Left colon (tissue), 2 donors: ENCODE results near the gene DNAJC22. TPM values are rescaled to one million over a fixed set of nuclear protein-coding genes. Genes with fewer than 3 reads are reported as not detected.
"Not testable (repeated sequence)": the region's sequence is repeated elsewhere in the genome, so short reads cannot be mapped to it uniquely, and the experiment has no call there.

Experiments used
- ATAC-seq: fragments of 200-7000 bp; cut with Tn5 transposase; one replicate; pipeline ENCODE4 v1.9.1; 2020; ENCODE audit warnings: mild to moderate bottlenecking, moderate library complexity
- DNase-seq, 2 donors: peaks; one replicate each; pipeline ENCODE4 v3.0.0-alpha.2; 2020
- intact Hi-C, 2 donors: fragments of 100-400 bp; cut with DNase I in 1 of 2; cut with micrococcal nuclease in 1 of 2; formaldehyde crosslinking; loops; one replicate each; pipeline versions ENCODE4 v1.11.2 to v1.14.0; 2022; cut with DNase I, micrococcal nuclease
- total RNA-seq, 2 donors: library from RNA; stranded (reverse); fragmentation: NEBNext Ultra II Directional; extraction: Animal tissue kit (Norgen Biotek cat#: 25700); gene quantifications; one replicate each; pipeline ENCODE4 v1.2.1, GENCODE V29; 2021
- donor health status: DM: no; HTN: no; CAD: no.
- donor health status: DM: yes; HTN: yes; CAD: no.

Gene DNAJC22
- total RNA-seq, 2 donors from 2014 or later = 40.2 to 45.6 TPM

DNA sequence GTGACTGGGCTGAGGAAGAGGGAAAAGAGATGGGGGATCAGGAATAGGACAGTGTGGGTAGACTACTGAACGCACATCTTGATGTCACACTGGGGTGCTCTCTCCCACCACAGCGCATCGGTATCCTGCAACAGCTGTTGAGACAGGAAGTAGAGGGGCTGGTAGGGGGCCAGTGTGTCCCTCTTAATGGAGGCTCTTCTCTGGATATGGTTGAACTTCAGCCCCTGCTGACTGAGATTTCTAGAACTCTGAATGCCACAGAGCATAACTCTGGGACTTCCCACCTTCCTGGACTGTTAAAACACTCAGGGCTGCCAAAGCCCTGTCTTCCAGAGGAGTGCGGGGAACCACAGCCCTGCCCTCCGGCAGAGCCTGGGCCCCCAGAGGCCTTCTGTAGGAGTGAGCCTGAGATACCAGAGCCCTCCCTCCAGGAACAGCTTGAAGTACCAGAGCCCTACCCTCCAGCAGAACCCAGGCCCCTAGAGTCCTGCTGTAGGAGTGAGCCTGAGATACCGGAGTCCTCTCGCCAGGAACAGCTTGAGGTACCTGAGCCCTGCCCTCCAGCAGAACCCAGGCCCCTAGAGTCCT lies 16.6 kb upstream of the DNAJC22 start:
- intact Hi-C loops = no loop called here
- DNase-seq = no peak
- ATAC-seq = no peak

DNA sequence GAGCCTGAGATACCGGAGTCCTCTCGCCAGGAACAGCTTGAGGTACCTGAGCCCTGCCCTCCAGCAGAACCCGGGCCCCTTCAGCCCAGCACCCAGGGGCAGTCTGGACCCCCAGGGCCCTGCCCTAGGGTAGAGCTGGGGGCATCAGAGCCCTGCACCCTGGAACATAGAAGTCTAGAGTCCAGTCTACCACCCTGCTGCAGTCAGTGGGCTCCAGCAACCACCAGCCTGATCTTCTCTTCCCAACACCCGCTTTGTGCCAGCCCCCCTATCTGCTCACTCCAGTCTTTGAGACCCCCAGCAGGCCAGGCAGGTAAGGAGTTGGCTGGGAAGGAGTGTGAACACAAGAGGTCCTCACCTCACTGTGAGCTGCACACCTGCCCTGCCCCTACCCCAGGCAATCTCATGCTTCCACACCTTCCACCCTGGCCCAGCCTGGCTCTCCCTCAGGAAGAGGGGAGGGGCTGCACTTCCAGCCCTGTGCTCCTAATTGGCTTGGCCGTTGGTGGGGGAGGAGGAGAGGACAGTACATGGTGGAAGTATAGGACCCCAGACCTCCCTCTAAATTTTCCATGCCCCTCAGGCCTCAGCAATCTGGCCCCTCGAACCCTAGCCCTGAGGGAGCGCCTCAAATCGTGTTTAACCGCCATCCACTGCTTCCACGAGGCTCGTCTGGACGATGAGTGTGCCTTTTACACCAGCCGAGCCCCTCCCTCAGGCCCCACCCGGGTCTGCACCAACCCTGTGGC lies 15.9 kb upstream of the DNAJC22 start:
- intact Hi-C loops = no loop called here
- ATAC-seq (no peak), DNase-seq (no peak)

DNA sequence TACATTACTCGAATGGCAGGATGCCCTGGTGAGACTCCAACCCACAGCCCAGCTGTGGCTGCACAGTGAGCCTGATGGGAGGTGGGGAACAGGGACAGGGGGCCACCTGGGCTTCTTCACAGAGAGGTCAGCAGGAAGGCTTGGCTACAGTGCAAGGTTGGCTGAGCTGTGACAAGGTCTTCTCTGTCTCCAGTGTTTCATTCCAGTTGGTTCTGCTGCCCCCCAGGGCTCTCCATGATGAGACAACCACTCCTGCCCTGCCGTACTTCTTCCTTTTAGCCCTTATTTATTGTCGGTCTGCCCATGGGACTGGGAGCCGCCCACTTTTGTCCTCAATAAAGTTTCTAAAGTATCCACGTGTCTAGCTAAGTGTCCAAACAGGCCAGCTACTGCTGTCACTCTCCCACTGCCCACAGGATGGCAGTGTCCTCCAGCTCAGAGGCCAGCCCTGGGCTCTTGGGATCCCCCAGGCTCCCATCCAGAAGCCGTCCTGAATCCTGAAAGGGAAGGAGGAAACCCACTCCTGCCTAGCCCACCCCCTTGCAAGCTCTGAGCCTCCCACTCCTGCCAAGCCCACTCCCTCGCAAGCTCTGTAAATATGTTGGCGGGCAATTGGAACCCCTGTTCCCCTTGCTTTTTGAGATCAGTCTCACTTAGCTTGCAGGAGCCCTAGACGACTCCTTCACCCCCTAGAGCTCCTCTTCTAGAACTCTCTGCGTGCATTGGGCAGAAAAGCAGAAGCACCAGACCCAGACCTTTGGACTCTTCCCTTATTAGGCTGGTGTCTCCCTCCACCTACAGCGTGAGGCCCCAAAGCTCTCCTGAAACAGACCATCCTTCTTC lies 15.1 kb upstream of the DNAJC22 start:
- intact Hi-C loops = no loop called here
- DNase-seq (peak; percentile 72), ATAC-seq (peak; percentile 94)

DNA sequence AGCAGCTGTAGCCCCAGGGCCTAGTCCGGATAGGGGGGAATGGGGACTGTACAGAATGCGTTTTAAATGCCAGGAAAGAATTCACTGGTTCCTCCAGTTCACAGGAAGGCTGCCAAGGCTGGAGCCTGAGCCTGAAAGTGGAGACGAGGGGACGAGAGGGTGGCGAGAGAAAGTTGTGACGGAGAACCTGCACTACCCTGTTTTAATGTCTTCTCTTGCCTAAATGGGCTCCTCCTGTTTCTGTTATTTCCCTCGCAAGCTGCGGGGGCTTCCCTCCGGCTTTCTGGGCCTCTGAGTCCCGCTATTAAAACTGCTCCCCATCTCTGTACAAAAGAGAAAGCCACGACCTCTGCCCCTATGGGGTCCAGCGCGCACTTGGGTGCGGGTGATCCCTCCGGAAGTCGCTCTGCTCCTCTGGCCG lies 14.2 kb upstream of the DNAJC22 start:
- intact Hi-C loops = no loop called here
- ATAC-seq (no peak), DNase-seq (no peak)

DNA sequence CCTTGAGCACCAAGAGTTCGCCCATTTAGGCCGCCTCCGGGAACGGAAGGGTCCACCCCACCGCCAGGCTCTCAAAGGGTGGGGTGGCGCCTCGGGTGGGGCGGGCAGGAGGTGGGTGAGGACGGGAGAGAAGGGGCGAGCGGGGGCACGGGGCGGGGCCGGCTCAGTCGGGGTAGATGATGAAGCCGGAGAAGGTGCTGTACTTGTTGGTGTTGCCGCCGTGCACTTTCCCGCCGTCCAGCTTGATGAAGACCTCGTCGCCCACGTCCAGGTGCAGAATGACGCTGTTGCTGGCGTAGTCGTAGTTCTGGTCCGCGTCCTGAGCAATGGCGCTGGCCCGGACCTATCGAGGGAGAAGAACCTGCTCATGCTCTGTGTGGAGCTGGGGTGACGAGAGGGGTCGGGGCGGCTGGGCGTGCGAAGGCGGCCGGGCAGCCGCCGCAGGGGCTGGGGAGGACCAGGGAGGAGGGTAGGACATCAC lies 13.8 kb upstream of the DNAJC22 start:
- no peak for ATAC-seq
- intact Hi-C loops = no loop called here
- DNase-seq = no peak

DNA sequence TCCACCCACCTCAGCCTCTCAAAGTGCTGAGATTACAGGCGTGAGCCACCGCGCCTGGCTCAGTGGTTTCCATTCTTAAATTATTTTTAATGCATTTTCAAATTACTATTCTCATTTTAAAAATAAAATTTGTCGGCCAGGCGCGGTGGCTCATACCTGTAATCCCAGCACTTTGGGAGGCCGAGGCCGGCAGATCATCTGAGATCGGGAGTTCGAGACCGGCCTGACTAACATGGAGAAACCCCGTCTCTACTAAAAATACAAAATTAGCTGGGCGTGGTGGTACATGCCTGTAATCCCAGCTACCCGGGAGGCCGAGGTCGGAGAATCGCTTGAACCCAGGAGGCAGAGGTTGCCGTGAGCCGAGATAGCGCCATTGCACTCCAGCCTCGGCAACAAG lies 12.9 kb upstream of the DNAJC22 start:
- ATAC-seq, DNase-seq, intact Hi-C loops: not testable (repeated sequence)

DNA sequence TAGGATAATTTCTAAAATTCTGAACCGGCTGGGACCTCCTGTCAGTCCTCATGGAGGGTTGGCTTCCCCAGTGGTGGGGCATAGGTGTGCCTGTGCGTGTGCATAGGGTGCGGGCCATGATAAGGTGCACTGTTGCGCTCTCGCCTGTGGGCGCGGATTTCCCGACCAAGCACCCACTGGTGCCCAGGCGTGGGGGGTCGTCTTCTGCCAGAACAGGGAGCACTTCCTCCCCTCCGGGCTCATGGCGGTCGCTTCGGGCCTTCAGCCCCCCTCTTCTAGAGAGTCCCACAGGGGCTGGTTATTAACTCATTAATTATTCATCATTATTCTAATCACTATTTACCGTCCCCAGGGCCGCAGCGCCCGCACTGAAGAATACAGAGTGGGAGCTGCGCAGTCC lies 12.5 kb upstream of the DNAJC22 start:
- no peak for ATAC-seq
- DNase-seq = no peak
- intact Hi-C loops = no loop called here

DNA sequence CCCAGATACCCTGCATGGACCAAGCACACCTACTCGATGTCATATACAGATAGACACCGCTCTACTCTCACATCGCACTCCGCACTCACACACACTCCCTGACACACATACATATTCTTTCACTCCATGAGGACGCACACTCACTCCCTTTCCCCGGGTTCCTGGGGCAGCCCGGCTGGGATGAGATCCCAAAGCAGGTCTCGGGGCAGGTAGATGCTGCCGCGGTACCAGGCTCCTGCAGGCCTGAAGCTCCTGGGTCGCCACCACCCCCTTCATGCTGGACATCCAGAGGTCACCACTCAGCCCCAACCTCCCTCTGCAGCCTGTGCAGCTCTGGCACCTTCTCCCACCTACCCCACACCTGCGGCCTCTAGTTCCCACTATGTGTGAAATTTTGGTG lies 12.0 kb upstream of the DNAJC22 start:
- no peak for DNase-seq

DNA sequence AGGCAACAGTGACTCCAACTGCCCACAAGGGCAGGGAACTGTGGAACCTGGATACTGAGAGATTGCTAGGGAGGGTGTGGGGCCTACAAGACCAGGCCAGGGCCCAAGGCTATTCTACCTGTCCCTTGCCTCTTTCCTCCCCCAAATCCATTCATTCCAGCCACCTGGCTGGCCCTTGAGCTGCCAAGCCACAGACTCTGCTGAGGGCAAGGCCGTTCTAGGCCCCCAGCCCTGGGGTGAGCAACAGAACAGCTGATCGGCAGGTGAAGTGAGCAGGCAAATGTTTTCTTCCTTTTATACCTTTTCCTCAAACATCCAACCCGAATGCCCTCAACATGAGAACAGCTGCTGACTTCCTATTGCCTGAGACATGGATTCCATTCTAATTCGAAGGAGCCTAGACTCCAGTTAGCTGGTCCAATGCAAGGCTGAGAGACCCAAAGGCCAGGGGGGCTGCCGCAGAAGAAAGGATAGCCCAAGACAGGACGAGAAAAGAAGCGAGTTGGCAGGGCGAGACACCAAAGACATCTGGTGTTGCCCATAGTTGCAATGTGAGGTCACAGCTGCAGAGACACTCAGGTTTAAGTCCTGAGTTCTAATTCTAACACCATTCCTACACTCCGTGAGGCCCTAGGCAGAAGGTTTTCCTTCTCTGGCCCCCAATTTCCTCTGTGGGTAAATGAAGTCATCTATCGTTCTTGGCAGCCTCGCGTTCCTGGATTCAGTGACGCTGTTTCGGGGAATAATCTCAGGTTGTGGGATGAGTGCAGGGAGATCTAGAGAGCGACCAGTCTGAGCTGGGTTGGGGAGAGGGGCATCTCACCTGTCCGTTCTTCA lies 11.4 kb upstream of the DNAJC22 start:
- ATAC-seq (no peak), DNase-seq (no peak)
- intact Hi-C loops = loop anchor here in 1 of 2 donors (5.0 kb wide), 1 partner anchor 48 kb away; no protein-coding TSS in a partner anchor

More for the DNA sequence above, 12.0 kb upstream of the DNAJC22 start:
- no peak for ATAC-seq
- intact Hi-C loops = loop anchor here in 1 of 2 donors (5.0 kb wide), 1 partner anchor 47 kb away; no protein-coding TSS in a partner anchor

DNA sequence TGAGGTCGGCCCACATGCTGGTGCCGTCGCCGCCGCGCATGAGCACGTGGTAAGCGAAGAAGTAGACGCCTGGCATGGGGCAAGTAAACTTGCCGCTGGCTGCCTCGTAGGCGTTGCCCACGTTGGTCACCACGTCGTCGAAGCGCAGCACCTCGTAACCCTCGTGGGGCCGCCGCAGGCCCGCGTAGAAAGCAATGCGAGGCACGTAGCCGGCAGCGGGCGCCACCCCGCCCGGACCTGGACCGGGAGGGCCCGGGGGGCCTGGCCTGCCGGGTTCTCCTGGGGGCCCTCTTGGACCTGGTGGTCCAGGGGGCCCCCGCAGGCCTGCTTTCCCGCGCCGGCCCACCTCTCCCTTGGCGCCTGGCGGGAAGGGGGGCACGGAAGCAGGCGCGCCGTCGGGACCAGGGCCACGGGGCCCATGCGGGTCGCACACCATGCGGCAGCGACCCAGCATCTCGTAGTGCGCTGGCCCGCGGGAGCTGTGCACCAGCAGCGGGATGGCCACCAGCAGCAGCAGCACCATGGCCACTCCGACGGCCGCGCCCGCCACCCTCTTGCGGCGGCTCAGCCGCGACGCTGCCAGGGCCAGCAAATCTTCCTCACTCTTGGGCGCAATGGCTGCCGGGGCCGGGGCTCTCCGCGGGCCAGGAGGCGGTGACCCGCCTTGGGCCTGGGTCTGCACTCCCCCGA lies 10.6 kb upstream of the DNAJC22 start:
- intact Hi-C loops = loop anchor here in 1 of 2 donors (5.0 kb wide), 1 partner anchor 49 kb away; no protein-coding TSS in a partner anchor
- DNase-seq (no peak), ATAC-seq (no peak)

DNA sequence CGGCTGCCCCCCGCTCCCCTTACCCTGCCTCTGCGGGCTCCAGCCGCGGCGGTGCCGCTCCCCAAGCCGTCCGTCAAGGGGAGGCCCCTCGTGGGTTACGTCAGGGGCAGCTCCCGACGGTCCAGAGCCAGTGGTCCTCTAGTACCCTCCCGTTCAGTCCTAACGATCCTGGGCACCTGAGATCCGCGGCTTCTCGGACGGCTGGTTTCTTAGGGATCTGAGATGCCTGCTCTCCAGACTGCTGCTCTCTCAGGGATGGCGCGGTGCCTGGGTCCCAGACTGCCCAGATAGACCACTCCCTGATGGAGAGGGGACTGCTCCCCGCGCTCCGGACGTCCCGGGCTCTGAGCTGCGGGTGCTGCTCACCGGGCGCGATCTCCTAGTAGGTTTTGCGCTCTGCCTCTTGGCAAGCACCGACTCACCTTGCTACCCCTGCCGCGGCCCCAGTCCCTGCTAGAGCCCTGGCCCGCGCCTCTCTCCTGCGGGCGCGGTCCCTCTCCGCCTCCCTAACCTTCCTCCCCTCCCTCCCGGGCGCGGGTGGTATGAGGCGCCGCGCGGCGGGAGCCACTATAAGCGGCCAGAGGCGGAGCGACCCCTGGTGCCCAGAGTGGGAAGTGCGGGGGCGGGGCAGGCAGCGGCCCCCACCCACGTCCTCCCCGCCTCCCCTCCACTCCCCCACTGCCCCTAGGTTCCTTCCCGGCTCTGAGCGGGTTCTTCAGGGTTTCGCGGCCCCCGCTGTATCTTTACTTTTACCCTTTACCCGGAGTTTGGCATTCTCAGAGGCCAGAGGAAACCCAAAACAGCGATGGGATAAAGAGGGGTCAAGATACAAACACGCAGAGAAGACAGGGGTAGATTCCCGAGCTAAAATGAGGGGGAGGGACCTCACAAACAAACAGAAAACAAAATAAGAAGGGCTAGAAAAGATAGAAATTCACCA lies 9.8 kb upstream of the DNAJC22 start, which contains the start of gene C1QL4:
C1QL4 (minus strand) TSS at position 544 of the 940 bp plus-strand sequence. CDS start 711 bp downstream, outside the sequence.
- intact Hi-C loops = loop anchor here in 1 of 2 donors (5.0 kb wide), 1 partner anchor 50 kb away; no protein-coding TSS in a partner anchor
- ATAC-seq = peak; percentile 79
- DNase-seq = peak; percentile 69 to 88

DNA sequence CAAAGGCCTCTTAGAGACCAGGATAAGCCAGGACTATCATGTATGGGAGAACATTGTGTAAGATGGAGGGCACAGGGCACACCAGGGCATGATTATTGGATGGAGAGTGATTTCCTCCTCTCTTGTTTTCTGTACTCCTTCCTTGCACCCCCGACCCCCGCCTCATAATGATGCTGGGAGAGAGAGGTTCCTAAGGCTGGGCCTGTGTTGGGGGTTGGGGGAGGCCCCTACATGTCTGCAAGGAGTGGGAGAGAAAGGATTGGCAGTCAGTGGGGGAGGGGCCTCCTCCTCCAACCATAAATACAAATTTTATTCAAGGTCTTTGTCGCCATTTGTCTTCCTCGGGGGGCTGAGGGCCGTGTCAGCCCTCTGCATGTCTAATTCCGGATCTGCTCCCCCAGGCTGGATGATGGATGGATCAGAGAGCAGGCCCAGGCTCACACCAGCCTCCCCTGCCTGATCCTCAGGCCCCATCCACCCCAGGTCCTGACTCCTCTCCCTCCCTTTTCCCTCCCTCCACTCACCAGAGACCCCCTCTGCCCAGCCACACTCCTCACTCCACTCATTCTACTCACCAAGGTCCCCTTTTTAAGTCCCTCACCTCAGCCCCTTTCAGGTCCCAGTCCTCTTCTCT lies 7.7 kb upstream of the DNAJC22 start:
- ATAC-seq = no peak
- no peak for DNase-seq
- intact Hi-C loops = loop anchor here in 1 of 2 donors (5.0 kb wide), 1 partner anchor 52 kb away; no protein-coding TSS in a partner anchor

DNA sequence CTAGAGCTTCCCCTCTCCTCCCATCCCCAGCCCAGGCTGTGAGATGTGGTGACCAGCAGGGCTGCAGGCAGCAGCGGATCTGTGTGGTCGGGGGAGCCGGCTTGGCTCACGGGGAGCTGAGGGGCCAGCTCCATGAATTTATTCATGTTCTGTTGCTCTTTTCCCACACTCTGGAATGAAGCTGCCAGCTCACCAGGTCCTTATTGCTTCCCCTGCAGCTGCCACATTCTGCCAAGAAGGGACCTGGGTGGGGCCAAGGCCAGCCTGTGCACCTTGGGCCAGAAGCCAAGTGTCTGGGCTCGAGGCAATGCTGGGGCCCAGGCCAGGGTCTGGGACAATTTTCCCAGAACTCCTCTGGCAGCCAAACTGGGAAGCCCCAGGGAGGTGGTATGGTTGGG lies 7.2 kb upstream of the DNAJC22 start:
- peak; percentile 79 to 81 for DNase-seq
- peak; percentile 64 for ATAC-seq
- intact Hi-C loops = loop anchor here in 1 of 2 donors (5.0 kb wide), 1 partner anchor 52 kb away; no protein-coding TSS in a partner anchor

DNA sequence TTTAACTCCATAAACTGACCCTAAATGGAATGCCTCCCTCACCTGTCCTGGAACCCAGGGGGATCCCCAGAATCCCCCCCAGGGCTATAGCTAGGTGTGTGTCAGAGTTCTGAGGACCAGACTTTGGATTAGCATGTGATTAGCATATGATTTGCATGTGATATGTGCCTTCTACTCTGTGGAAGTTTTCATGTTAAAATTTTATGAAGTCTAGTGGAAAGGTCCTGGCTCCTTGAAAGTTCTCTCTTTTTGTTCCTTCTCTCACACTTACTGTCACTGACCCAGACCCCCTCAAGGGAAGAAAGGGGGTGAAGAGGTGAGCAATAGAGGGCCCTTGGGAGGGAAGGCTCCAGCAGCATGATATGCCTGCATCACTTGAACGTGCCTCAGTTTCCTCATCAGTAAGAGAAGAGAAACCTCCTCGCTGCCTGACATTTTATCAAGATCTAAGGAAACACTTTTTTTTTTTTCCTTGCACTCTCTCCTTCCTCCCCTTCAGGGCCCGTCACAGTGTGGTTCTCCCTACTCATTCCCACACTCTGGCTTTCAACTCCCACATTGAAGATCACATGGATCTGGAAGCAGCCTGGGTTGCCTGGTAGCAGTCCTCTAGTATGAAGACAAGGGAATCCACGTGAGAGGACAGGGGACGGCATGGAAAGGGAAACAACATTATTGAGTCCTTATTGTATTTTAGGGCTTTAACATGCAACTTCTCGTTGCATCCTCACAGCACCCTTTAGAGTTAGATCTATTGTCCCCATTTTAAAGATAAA lies 6.4 kb upstream of the DNAJC22 start:
- DNase-seq (no peak), ATAC-seq (no peak)
- intact Hi-C loops = loop anchor here in 1 of 2 donors (10.0 kb wide), 1 partner anchor 175 kb away; no protein-coding TSS in a partner anchor
